Mesenchymal stem cell (in vitro differentiated cells and primary cell): Measurements from ENCODE around the gene TCF7L1.

Source experiments
- DNase-seq: peaks from one replicate; pipeline ENCODE4 v3.0.0-alpha.2; 2013
- H2AFZ ChIP-seq: one replicate; pipeline ENCODE4 v1.6.1; 2013; ENCODE audit warnings: low read depth, mild to moderate bottlenecking, control low read depth, inconsistent platforms, low read length, moderate library complexity
- H2AK5ac ChIP-seq: 2 replicates; pipeline ENCODE4 v1.6.1; 2013; ENCODE audit warnings: low read length, moderate library complexity, mild to moderate bottlenecking, inconsistent platforms; ENCODE audit not compliant: severe bottlenecking
- H2BK120ac ChIP-seq: one replicate; pipeline ENCODE4 v1.6.1; 2013; ENCODE audit warnings: low read depth, mild to moderate bottlenecking, inconsistent platforms, low read length, moderate library complexity
- H2BK12ac ChIP-seq, 2 experiments: one replicate each; pipeline ENCODE4 v1.6.1; 2013; ENCODE audit warnings: inconsistent platforms in 2 of 2, low read length in 2 of 2, mild to moderate bottlenecking in 2 of 2, moderate library complexity in 2 of 2, control low read depth in 1 of 2
- H2BK15ac ChIP-seq: one replicate; pipeline ENCODE4 v1.6.1; 2013; ENCODE audit warnings: mild to moderate bottlenecking, low read depth, inconsistent platforms; ENCODE audit not compliant: poor library complexity, severe bottlenecking
- H2BK5ac ChIP-seq: 2 replicates; pipeline ENCODE4 v1.6.1; 2013; ENCODE audit warnings: low read depth, mild to moderate bottlenecking, low read length, control low read depth, inconsistent platforms; ENCODE audit not compliant: poor library complexity, severe bottlenecking
- H3K14ac ChIP-seq, 2 experiments: one replicate each; pipeline ENCODE4 v1.6.1; 2013; ENCODE audit warnings: inconsistent platforms in 2 of 2, low read length in 2 of 2, control low read depth in 1 of 2, mild to moderate bottlenecking in 1 of 2, moderate library complexity in 1 of 2
- H3K18ac ChIP-seq, 2 experiments: one replicate each; pipeline ENCODE4 v1.6.1; 2013; ENCODE audit warnings: inconsistent platforms in 2 of 2, low read length in 2 of 2, control low read depth in 1 of 2, low read depth in 1 of 2, mild to moderate bottlenecking in 1 of 2
- H3K23ac ChIP-seq, 2 experiments: one replicate each; pipeline ENCODE4 v1.6.1; 2013; ENCODE audit warnings: inconsistent platforms in 2 of 2, low read length in 2 of 2, mild to moderate bottlenecking in 2 of 2, moderate library complexity in 2 of 2, control low read depth in 1 of 2
- H3K27ac ChIP-seq: 2 replicates; pipeline ENCODE4 v1.5.1; 2013; ENCODE audit warnings: mild to moderate bottlenecking, moderate library complexity, low read length, control low read depth, inconsistent platforms; ENCODE audit not compliant: poor library complexity, severe bottlenecking
- H3K27me3 ChIP-seq, 2 experiments: 2 replicates each; pipeline versions ENCODE4 v1.6.1 to v1.7.0; 2013; ENCODE audit warnings: low read length in 2 of 2, mild to moderate bottlenecking in 2 of 2, moderate library complexity in 2 of 2, control low read depth in 1 of 2, inconsistent platforms in 1 of 2; ENCODE audit not compliant: control insufficient read depth in 1 of 2, insufficient read depth in 1 of 2
- H3K36me3 ChIP-seq, 2 experiments: 2 replicates each; pipeline versions ENCODE4 v1.6.1 to v1.7.0; 2013; ENCODE audit warnings: low read length in 2 of 2, control low read depth in 1 of 2, inconsistent platforms in 1 of 2, low read depth in 1 of 2, mild to moderate bottlenecking in 1 of 2; ENCODE audit not compliant: insufficient read depth in 2 of 2, control insufficient read depth in 1 of 2
- H3K4ac ChIP-seq, 2 experiments: one replicate each; pipeline ENCODE4 v1.6.1; 2013; ENCODE audit warnings: inconsistent platforms in 2 of 2, low read length in 2 of 2, mild to moderate bottlenecking in 2 of 2, moderate library complexity in 2 of 2, control low read depth in 1 of 2, low read depth in 1 of 2
- H3K4me1 ChIP-seq: 2 replicates; pipeline ENCODE4 v1.6.1; 2013; ENCODE audit warnings: low read depth, low read length, control low read depth; ENCODE audit not compliant: control insufficient read depth, insufficient read depth
- H3K4me2 ChIP-seq: 2 replicates; pipeline ENCODE4 v1.6.1; 2013; ENCODE audit warnings: low read length, mild to moderate bottlenecking, inconsistent platforms; ENCODE audit not compliant: poor library complexity, severe bottlenecking
- H3K4me3 ChIP-seq, 2 experiments: 2 replicates each; pipeline versions ENCODE4 v1.5.1 to v1.7.0; 2013; ENCODE audit warnings: low read length in 2 of 2, mild to moderate bottlenecking in 2 of 2, control low read depth in 1 of 2, low read depth in 1 of 2; ENCODE audit not compliant: insufficient read depth in 1 of 2
- H3K79me1 ChIP-seq: replicated peaks from 2 replicates; pipeline ENCODE4 v1.6.1; 2013; ENCODE audit warnings: mild to moderate bottlenecking, control low read depth, low read length, inconsistent platforms; ENCODE audit not compliant: poor library complexity, severe bottlenecking
- H3K9ac ChIP-seq: 2 replicates; pipeline ENCODE4 v1.7.0; 2013; ENCODE audit warnings: mild to moderate bottlenecking, low read length, moderate library complexity
- H3K9me3 ChIP-seq: 2 replicates; pipeline ENCODE4 v1.7.0; 2013; ENCODE audit warnings: mild to moderate bottlenecking, low read length; ENCODE audit not compliant: control insufficient read depth
- H4K8ac ChIP-seq: one replicate; pipeline ENCODE4 v1.6.1; 2013; ENCODE audit warnings: inconsistent platforms, mild to moderate bottlenecking, low read length, moderate library complexity
- H4K91ac ChIP-seq: one replicate; pipeline ENCODE4 v1.6.1; 2013; ENCODE audit warnings: mild to moderate bottlenecking, low read length, inconsistent platforms
- WGBS: methylation state at CpG from one replicate; pipeline ENCODE4 v1.1.7; 2013; ENCODE audit warnings: mixed read lengths; 5-methylcytosine and 5-hydroxymethylcytosine counted together

TCF7L1 gene

GRCh38 chr2:85170938-85171475 lies 37.8 kb downstream of the TCF7L1 start:
- H3K9ac ChIP-seq: no peak overlapping the region
- no peak overlapping the region for H3K4me3 ChIP-seq
- no peak overlapping the region for H3K23ac ChIP-seq
- H4K91ac ChIP-seq: no peak overlapping the region
- H3K18ac ChIP-seq: no peak overlapping the region
- H2BK12ac ChIP-seq: no peak overlapping the region
- H4K8ac ChIP-seq: no peak overlapping the region
- peaks cover 4% of the 10 kb centered on the region for H3K4me1 ChIP-seq
- no peak for DNase-seq
- WGBS: 90% methylated on average over 6 of the region's 6 CpGs
- H3K4ac ChIP-seq: no peak overlapping the region
- H2BK120ac ChIP-seq: no peak overlapping the region
- no peak overlapping the region for H2AK5ac ChIP-seq
- no peak overlapping the region for H2BK15ac ChIP-seq
- no peaks in the 10 kb centered on the region for H3K36me3 ChIP-seq
- no peaks in the 10 kb centered on the region for H3K9me3 ChIP-seq
- H3K4me2 ChIP-seq: no peak overlapping the region
- no peak overlapping the region for H2AFZ ChIP-seq
- H2BK5ac ChIP-seq: no peak overlapping the region
- no peak overlapping the region for H3K14ac ChIP-seq
- no peak overlapping the region for H3K27ac ChIP-seq
- peaks cover 32% of the 10 kb centered on the region for H3K79me1 ChIP-seq
- no peaks in the 10 kb centered on the region for H3K27me3 ChIP-seq

GRCh38 chr2:85171916-85172315 lies 38.7 kb downstream of the TCF7L1 start:
- Histone ChIP-seq H2BK5ac (no peak overlapping the region), H3K4me1 (peaks cover 1% of the 10 kb centered on the region), H3K27me3 (no peaks in the 10 kb centered on the region), H4K8ac (no peak overlapping the region), H3K4ac (no peak overlapping the region), H3K23ac (no peak overlapping the region), H3K14ac (no peak overlapping the region), H3K18ac (no peak overlapping the region), H2BK120ac (no peak overlapping the region), H3K79me1 (peaks cover 29% of the 10 kb centered on the region), H2AFZ (no peak overlapping the region), H3K36me3 (no peaks in the 10 kb centered on the region), H2AK5ac (no peak overlapping the region), H3K9me3 (no peaks in the 10 kb centered on the region), H3K4me3 (no peak overlapping the region), H4K91ac (no peak overlapping the region), H3K9ac (no peak overlapping the region), H2BK15ac (no peak overlapping the region), H3K4me2 (no peak overlapping the region), H3K27ac (no peak overlapping the region), H2BK12ac (no peak overlapping the region)
- WGBS: 92% methylated on average over 10 of the region's 10 CpGs
- DNase-seq: no peak

- no peak overlapping the region for H2AFZ ChIP-seq
- H2BK12ac ChIP-seq: no peak overlapping the region
- H3K27me3 ChIP-seq: no peaks in the 10 kb centered on the region
- WGBS: 98% methylated on average over 8 of the region's 9 CpGs
- H2BK5ac ChIP-seq: no peak overlapping the region
- no peak overlapping the region for H3K23ac ChIP-seq
- H3K27ac ChIP-seq: no peak overlapping the region
- no peak overlapping the region for H4K8ac ChIP-seq
- H3K4ac ChIP-seq: no peak overlapping the region
- peaks cover 8% of the 10 kb centered on the region for H3K4me1 ChIP-seq
- no peak overlapping the region for H3K9ac ChIP-seq
- no peaks in the 10 kb centered on the region for H3K36me3 ChIP-seq
- H2BK15ac ChIP-seq: no peak overlapping the region
- H3K4me3 ChIP-seq: no peak overlapping the region
- H3K18ac ChIP-seq: no peak overlapping the region
- H3K14ac ChIP-seq: no peak overlapping the region
- H3K9me3 ChIP-seq: no peaks in the 10 kb centered on the region
- no peak overlapping the region for H2AK5ac ChIP-seq
- no peak overlapping the region for H4K91ac ChIP-seq
- H2BK120ac ChIP-seq: no peak overlapping the region
- peaks cover 21% of the 10 kb centered on the region for H3K79me1 ChIP-seq
- no peak overlapping the region for H3K4me2 ChIP-seq
- DNase-seq: no peak
Measured at GRCh38 chr2:85173909-85174308, 40.7 kb downstream of the TCF7L1 start.

GRCh38 chr2:85174943-85175342 lies 41.8 kb downstream of the TCF7L1 start:
- Histone ChIP-seq H2AK5ac (no peak overlapping the region), H2BK5ac (no peak overlapping the region), H2BK12ac (no peak overlapping the region), H4K8ac (no peak overlapping the region), H3K14ac (no peak overlapping the region), H3K4me1 (peaks cover 13% of the 10 kb centered on the region), H3K27ac (no peak overlapping the region), H3K4me3 (peak overlapping the region in 1 of 2 experiments; percentile 10), H3K4ac (no peak overlapping the region), H3K9ac (no peak overlapping the region), H3K9me3 (no peaks in the 10 kb centered on the region), H4K91ac (no peak overlapping the region), H3K27me3 (no peaks in the 10 kb centered on the region), H3K18ac (no peak overlapping the region), H2BK15ac (no peak overlapping the region), H2AFZ (no peak overlapping the region), H3K36me3 (no peaks in the 10 kb centered on the region), H3K23ac (no peak overlapping the region), H3K4me2 (no peak overlapping the region), H2BK120ac (no peak overlapping the region), H3K79me1 (peaks cover 21% of the 10 kb centered on the region)
- no peak for DNase-seq
- WGBS: 94% methylated on average over 6 of the region's 6 CpGs
